Measurements from ENCODE around the gene PTPRM. TPM values are rescaled to one million over a fixed set of nuclear protein-coding genes. Genes with fewer than 3 reads are reported as not detected.

The PTPRM gene
- total RNA-seq, 1 experiment from 2014 or later, result 6.2 TPM

DNA sequence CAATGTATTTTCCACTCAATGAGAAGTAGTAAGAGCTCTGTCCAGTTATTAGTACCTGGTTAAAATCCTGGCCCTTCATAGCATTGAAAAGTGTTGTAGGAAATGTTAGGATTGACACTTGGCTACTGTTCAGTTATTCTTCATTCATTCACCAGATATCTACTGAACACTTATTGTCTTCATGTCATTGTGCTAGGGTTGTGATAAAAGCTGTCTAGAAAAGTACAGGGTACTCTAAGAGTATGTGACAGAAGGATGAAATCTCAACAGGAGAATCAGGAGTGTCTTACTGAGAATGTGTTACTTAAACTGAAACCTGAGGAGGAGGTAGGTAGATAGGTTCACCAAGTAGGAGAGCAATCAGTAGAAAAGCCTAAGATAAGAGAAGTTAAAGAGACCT lies 530.3 kb downstream of the PTPRM start:
- H2BK12ac ChIP-seq (ENCODE audit: insufficient read length, low read depth, low read length), result no peak overlapping the region
- H3K4me2 ChIP-seq (ENCODE audit: insufficient read depth, insufficient read length, low read length), result no peak overlapping the region
- no peak overlapping the region for H4K5ac ChIP-seq (ENCODE audit: insufficient read length, low read depth, low read length)
- peaks cover 0 to 1% (median under 1%) of the 10 kb centered on the region in 3 experiments; a peak in 3 of 7 replicates for H3K36me3 Mint-ChIP-seq (ENCODE audit: insufficient read depth in 1 of 3, low read depth in 3 of 3)
- H2BK120ac ChIP-seq (ENCODE audit: low read depth, low read length, poor library complexity, severe bottlenecking), result no peak overlapping the region
- H3K4me1 Mint-ChIP-seq, result no peaks in the 10 kb centered on the region
- no peak overlapping the region for H3K56ac ChIP-seq (ENCODE audit: insufficient read length, low read depth, low read length)
- H3K79me2 ChIP-seq (ENCODE audit: insufficient read depth, low read length), result no peaks in the 10 kb centered on the region
- H3K23me2 ChIP-seq (ENCODE audit: insufficient read length, low read depth, low read length, poor library complexity, severe bottlenecking), result no peaks in the 10 kb centered on the region
- no peaks in the 10 kb centered on the region for H3K27me3 ChIP-seq (ENCODE audit: insufficient read depth, low read length)
- no peak overlapping the region for H4K91ac ChIP-seq (ENCODE audit: insufficient read length, low read depth, low read length)
- H3K79me1 ChIP-seq (ENCODE audit: insufficient read depth, low read depth, low read length, poor library complexity, severe bottlenecking), result no peaks in the 10 kb centered on the region
- peaks cover 0 to 6% of the 10 kb centered on the region in 2 experiments; a peak in 4 of 5 replicates for H3K9me3 Mint-ChIP-seq
- H3K4me3 Mint-ChIP-seq, result no peak overlapping the region
- no peak overlapping the region for H3K27ac Mint-ChIP-seq
- no peak overlapping the region for H3K14ac ChIP-seq (ENCODE audit: insufficient read depth, low read length)
- no peak overlapping the region for H2AFZ ChIP-seq (ENCODE audit: low read length)
- no peak overlapping the region for H4K8ac ChIP-seq (replicated peaks; ENCODE audit: insufficient read length, low read depth, low read length)
- no peak overlapping the region for H3T11ph ChIP-seq (ENCODE audit: low read length)
- H3K27ac ChIP-seq (ENCODE audit: insufficient read length, low read depth, low read length), result no peak overlapping the region
- no peaks in the 10 kb centered on the region for H4K20me1 ChIP-seq (ENCODE audit: control insufficient read depth, insufficient read depth, insufficient read length)
- no peaks in the 10 kb centered on the region for H3K9me3 ChIP-seq (ENCODE audit: control insufficient read depth, low read depth, low read length)
- no peak overlapping the region for H3K9ac ChIP-seq (ENCODE audit: extremely low read depth, insufficient read length, low read length)
- H3K18ac ChIP-seq (ENCODE audit: insufficient read length, low read depth, low read length), result no peak overlapping the region
- no peak for DNase-seq
- H3K27me3 Mint-ChIP-seq (ENCODE audit: low read depth), result no peaks in the 10 kb centered on the region
- no peak overlapping the region for H2BK5ac ChIP-seq (ENCODE audit: insufficient read length, low read length)
- TF ChIP-seq, protein P1, sequence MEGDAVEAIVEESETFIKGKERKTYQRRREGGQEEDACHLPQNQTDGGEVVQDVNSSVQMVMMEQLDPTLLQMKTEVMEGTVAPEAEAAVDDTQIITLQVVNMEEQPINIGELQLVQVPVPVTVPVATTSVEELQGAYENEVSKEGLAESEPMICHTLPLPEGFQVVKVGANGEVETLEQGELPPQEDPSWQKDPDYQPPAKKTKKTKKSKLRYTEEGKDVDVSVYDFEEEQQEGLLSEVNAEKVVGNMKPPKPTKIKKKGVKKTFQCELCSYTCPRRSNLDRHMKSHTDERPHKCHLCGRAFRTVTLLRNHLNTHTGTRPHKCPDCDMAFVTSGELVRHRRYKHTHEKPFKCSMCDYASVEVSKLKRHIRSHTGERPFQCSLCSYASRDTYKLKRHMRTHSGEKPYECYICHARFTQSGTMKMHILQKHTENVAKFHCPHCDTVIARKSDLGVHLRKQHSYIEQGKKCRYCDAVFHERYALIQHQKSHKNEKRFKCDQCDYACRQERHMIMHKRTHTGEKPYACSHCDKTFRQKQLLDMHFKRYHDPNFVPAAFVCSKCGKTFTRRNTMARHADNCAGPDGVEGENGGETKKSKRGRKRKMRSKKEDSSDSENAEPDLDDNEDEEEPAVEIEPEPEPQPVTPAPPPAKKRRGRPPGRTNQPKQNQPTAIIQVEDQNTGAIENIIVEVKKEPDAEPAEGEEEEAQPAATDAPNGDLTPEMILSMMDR (conservative IDR thresholded peaks at IDR 0.05), result no peak
- H2BK20ac ChIP-seq (ENCODE audit: low read depth, low read length, poor library complexity, severe bottlenecking), result no peak overlapping the region
- H3K4ac ChIP-seq (ENCODE audit: low read depth, low read length), result no peak overlapping the region
- H3K4me1 ChIP-seq (ENCODE audit: insufficient read depth, low read length), result no peaks in the 10 kb centered on the region
- no peak overlapping the region for H3K23ac ChIP-seq (ENCODE audit: insufficient read length, low read depth, low read length)
- H2BK15ac ChIP-seq (ENCODE audit: low read depth, low read length), result no peak overlapping the region
- H2AK5ac ChIP-seq (ENCODE audit: insufficient read length, low read length), result no peak overlapping the region
